SHP77 (cell line): ENCODE data around the gene ENDOG.
"Not testable (repeated sequence)": the region's sequence is repeated elsewhere in the genome, so short reads cannot be mapped to it uniquely, and the experiment has no call there.

Experiments used
- DNase-seq, 2 experiments: peaks; one replicate each; lab custom pipeline; 2025; lab: John Stamatoyannopoulos, UW

ENDOG gene

DNA sequence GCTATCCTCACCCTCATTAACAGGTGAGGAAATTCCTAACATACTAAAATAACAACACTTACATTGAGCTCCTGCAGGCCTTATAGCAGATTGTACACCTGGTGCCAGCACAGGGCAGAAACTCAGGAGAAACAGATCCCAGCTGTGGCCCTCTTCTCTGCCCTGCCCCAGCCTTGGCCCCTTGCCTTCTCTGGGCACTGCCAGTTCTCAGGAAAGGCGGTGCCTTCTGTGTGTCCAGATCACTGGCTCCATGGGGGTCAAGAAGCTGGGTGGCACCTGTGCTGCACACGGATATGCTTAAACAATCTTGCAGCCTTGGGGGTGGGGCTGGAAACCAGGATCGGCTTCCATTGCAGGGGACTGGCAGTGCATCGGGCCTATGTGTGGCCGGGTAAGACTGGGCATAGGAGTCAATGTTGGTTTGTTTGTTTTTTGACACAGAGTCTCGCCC lies 44.1 kb downstream of the ENDOG start:
- DNase-seq = no peak

DNA sequence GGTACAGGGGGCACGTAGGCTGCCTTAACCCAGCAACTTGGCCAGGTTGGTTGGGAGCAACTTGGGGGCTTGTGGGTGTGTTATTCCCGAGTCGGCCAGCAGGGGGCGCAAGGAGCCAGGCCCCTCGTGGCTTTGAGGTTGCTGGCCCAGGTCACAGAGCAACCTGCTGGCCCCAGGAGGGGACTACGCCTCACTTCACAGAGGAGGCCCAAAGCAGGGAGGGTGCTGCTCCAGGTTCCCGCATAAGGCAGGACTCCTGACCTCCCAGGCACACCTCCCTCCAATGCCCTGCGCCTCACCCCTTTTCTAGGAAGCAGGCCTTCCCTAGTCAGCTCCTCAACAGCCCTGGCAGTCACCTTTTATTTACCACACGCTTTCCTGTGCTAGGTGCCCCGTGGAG lies 45.3 kb downstream of the ENDOG start:
- peak; percentile 44 to 71 for DNase-seq

GRCh38 chr9:128870128-128870940 lies 52.0 kb downstream of the ENDOG start:
- no peak for DNase-seq

- not testable (repeated sequence) for DNase-seq
These were observed 52.6 kb downstream of the ENDOG start for GRCh38 chr9:128870941-128871265.
